Transverse colon (tissue), 4 donors: ENCODE data around the gene RACGAP1. TPM values are rescaled to one million over a fixed set of nuclear protein-coding genes. Genes with fewer than 3 reads are reported as not detected.

Source experiments
- DNase-seq: peaks from one replicate; pipeline ENCODE4 v3.0.0-alpha.2; 2019
- H3K27ac ChIP-seq, 4 donors: fragments of 200-600 bp; sonication (generic); 2 replicates each; pipeline ENCODE4 v1.5.1; 2016 to 2018; ENCODE audit warnings: inconsistent platforms in 4 of 4
- H3K27me3 ChIP-seq: fragments of 200-600 bp; sonication (generic); 2 replicates; pipeline ENCODE4 v1.5.1; 2017; ENCODE audit warnings: inconsistent platforms
- H3K36me3 ChIP-seq, 4 donors: fragments of 200-600 bp; sonication (generic); 2 replicates each; pipeline ENCODE4 v1.5.1; 2017 to 2019; ENCODE audit warnings: inconsistent platforms in 4 of 4
- H3K4me1 ChIP-seq, 4 donors: fragments of 200-600 bp; sonication (generic); 2 replicates each; pipeline ENCODE4 v1.5.1; 2017 to 2020; ENCODE audit warnings: inconsistent platforms in 4 of 4
- H3K4me3 ChIP-seq, 4 donors: fragments of 200-600 bp; sonication (generic); 1 replicate in 1 of 4; 2 replicates in 3 of 4; pipeline versions ENCODE4 v1.5.1 to v1.6.1; 2017 to 2019; ENCODE audit warnings: inconsistent platforms in 4 of 4
- H3K9me3 ChIP-seq, 2 donors: fragments of 200-600 bp; sonication (generic); 2 replicates each; pipeline ENCODE4 v1.5.1; 2017 to 2019; ENCODE audit warnings: inconsistent platforms in 2 of 2
- EP300 ChIP-seq: sonication (generic); formaldehyde crosslinking; IDR thresholded peaks from one replicate; pipeline ENCODE4 v1.6.1; 2017; ENCODE audit warnings: antibody characterized with exemption, low read depth
- POLR2A ChIP-seq: fragments of 450-650 bp; IDR thresholded peaks from one replicate; pipeline ENCODE4 v1.6.1; 2016; ENCODE audit warnings: antibody characterized with exemption, mild to moderate bottlenecking, moderate library complexity
- POLR2AphosphoS5 ChIP-seq, 3 donors: sonication (generic); formaldehyde crosslinking; IDR thresholded peaks; one replicate each; pipeline ENCODE4 v1.6.1; 2016; ENCODE audit warnings: antibody characterized with exemption in 3 of 3
- WGBS, 2 donors: methylation state at CpG; one replicate each; pipeline ENCODE4 v1.1.5; 2018; ENCODE audit warnings: low coverage in 1 of 2; 5-methylcytosine and 5-hydroxymethylcytosine counted together
- in situ Hi-C, 4 donors: fragments of 200-750 bp; cut with MboI; loops; one replicate each; pipeline versions ENCODE4 v1.15.0 to v1.15.1; 2017; ENCODE audit warnings: low sequenced_read_pairs in 3 of 4, low pct_ligation_motif_present in 1 of 4, low pct_unique_long_range_greater_than_20kb in 1 of 4
- intact Hi-C: fragments of 100-400 bp; cut with DNase I; formaldehyde crosslinking; loops from one replicate; pipeline ENCODE4 v1.15.1; 2023; ENCODE audit warnings: low total_unique reads
- total RNA-seq, 4 donors: library from RNA; depleted of rRNA; stranded (reverse); fragments of >200 nt; gene quantifications; one replicate each; pipeline ENCODE4 v1.1.0, GENCODE V29; 2016
- TF ChIP-seq, protein P1 (sequence below), 5 experiments: fragments of 200-600 bp in 3 of 5; fragments of 450-650 bp in 2 of 5; sonication (generic) in 3 of 5; IDR thresholded peaks; 1 replicate in 2 of 5; 2 replicates in 3 of 5; pipeline ENCODE4 v1.5.1; 2016 to 2017; ENCODE audit warnings: antibody characterized with exemption in 5 of 5, inconsistent platforms in 3 of 5, mild to moderate bottlenecking in 2 of 5, moderate library complexity in 1 of 5

RACGAP1 gene
- total RNA-seq, 4 donors from 2014 or later: 5.0 to 13.4 (median 9.3) TPM

DNA sequence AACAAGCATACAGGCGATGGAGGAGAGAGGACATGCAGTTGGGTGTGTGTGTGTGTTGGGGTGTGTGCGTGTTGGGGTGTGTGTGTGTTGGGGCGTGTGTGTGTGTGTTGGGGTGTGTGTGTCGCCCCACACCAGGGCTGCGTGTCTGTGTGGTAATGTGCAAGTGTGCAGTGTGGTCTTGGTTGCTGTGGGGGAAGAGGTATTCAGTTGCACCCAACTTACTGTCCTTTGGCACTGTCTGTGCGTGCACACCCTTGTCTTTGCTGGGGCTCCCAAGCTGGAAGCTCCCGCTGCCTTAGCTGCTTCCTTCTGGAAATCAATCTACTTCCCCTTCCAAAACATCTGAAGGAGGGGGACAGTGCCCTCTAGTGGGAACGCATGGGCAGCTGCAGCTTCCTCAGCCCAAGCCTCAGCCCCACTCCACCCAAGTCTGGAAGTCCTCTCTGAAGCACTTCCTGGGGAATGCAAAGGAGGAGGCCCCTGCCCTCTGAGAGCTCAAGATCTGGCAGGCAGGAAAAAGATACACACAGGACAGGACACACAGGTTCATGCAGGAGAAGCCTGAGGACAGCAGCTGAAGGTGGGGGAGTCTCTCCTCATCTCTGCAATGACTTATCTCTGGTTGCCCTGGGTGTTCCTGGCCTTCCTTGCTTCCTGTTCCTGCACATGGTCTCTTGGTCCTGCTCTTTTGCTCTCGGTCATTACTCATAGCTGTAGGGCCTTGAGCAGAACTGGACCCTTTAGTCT is 45.2 kb upstream of the RACGAP1 start:
- no peak overlapping the region for H3K4me3 ChIP-seq
- peak; percentile 86 for DNase-seq
- no peak for TF ChIP-seq POLR2A
- TF ChIP-seq, protein P1, sequence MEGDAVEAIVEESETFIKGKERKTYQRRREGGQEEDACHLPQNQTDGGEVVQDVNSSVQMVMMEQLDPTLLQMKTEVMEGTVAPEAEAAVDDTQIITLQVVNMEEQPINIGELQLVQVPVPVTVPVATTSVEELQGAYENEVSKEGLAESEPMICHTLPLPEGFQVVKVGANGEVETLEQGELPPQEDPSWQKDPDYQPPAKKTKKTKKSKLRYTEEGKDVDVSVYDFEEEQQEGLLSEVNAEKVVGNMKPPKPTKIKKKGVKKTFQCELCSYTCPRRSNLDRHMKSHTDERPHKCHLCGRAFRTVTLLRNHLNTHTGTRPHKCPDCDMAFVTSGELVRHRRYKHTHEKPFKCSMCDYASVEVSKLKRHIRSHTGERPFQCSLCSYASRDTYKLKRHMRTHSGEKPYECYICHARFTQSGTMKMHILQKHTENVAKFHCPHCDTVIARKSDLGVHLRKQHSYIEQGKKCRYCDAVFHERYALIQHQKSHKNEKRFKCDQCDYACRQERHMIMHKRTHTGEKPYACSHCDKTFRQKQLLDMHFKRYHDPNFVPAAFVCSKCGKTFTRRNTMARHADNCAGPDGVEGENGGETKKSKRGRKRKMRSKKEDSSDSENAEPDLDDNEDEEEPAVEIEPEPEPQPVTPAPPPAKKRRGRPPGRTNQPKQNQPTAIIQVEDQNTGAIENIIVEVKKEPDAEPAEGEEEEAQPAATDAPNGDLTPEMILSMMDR (IDR thresholded peaks at IDR 0.05): peak; percentile 87 to 95 (median 92)
- 28 to 42% methylated on average over 6 to 9 of the region's 9 CpGs for WGBS, 2 donors
- H3K4me1 ChIP-seq: peaks cover 3 to 21% (median 5%) of the 10 kb centered on the region in 4 donors
- intact Hi-C loops (loop anchor here (5.0 kb wide), 1 partner anchor 103 kb away; no protein-coding TSS in a partner anchor), in situ Hi-C loops (loop anchor here in 2 of 4 donors (5.0 to 25.0 kb wide), 2 partner anchors 103 to 208 kb away; no protein-coding TSS in a partner anchor)
- H3K27me3 ChIP-seq: no peaks in the 10 kb centered on the region
- no peak overlapping the region for H3K27ac ChIP-seq
- H3K9me3 ChIP-seq: no peaks in the 10 kb centered on the region
- no peaks in the 10 kb centered on the region for H3K36me3 ChIP-seq

DNA sequence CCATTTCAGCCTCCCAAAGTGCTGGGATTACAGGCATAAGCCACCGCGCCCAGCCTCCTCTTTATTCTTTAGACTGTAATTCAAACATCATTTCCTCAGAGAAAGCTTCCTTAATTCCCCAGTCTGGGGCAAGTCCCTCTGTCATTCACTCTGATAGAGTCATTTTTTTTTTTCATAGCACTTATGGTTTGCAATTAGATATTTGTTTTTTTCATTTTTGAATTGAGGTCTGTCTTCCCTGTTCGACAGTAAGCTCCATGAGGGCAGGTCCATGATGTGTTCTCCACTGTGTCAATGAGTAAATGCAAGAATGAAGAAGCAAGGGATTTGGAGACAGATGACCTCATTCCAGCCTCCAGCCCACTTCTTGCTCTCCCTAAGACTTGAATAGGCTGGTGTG is 44.2 kb upstream of the RACGAP1 start:
- WGBS, 2 donors: 93 to 95% methylated on average over 3 of the region's 3 CpGs
- Histone ChIP-seq H3K9me3 (no peaks in the 10 kb centered on the region), H3K4me1 (peaks cover 0 to 16% (median 2%) of the 10 kb centered on the region in 4 donors), H3K27ac (no peak overlapping the region), H3K4me3 (no peak overlapping the region), H3K27me3 (no peaks in the 10 kb centered on the region), H3K36me3 (no peaks in the 10 kb centered on the region)
- in situ Hi-C loops (loop anchor here in 2 of 4 donors (25.0 kb wide), 1 partner anchor 207 kb away; no protein-coding TSS in a partner anchor), intact Hi-C loops (no loop called here)
- TF ChIP-seq, protein P1 (IDR thresholded peaks at IDR 0.05): no peak
- TF ChIP-seq POLR2A: no peak
- TF ChIP-seq EP300: no peak
- TF ChIP-seq POLR2AphosphoS5 (IDR thresholded peaks at IDR 0.05): no peak
- DNase-seq: no peak

DNA sequence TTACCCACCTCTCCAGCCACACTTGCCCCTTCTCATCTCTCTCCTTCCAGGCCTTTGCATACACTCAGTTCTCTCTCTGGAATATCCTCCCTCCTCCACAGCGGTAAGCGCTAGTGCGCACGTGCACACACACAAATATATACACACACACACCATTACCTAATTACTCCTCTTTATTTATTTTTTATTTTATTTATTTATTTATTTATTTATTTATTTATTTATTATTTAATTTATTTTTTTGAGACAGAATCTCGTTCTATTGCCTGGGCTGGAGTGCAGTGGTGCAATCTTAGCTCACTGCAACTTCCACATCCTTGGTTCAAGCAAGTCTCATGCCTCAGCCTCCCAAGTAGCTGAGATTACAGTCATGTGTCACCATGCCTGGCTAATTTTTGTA is 43.8 kb upstream of the RACGAP1 start:
- Histone ChIP-seq H3K36me3 (no peaks in the 10 kb centered on the region), H3K27ac (no peak overlapping the region), H3K9me3 (no peaks in the 10 kb centered on the region), H3K4me3 (no peak overlapping the region), H3K27me3 (no peaks in the 10 kb centered on the region), H3K4me1 (peaks cover 0 to 16% (median 2%) of the 10 kb centered on the region in 4 donors)
- intact Hi-C loops (no loop called here), in situ Hi-C loops (loop anchor here in 2 of 4 donors (25.0 kb wide), 1 partner anchor 207 kb away; no protein-coding TSS in a partner anchor)
- no peak for TF ChIP-seq EP300
- TF ChIP-seq POLR2AphosphoS5 (IDR thresholded peaks at IDR 0.05): no peak
- no peak for TF ChIP-seq POLR2A
- TF ChIP-seq, protein P1 (IDR thresholded peaks at IDR 0.05): no peak
- DNase-seq: no peak
- WGBS, 2 donors: 86 to 89% methylated on average over 5 of the region's 5 CpGs

- 47 to 54% methylated on average over 3 to 5 of the region's 5 CpGs for WGBS, 2 donors
- H3K9me3 ChIP-seq: no peaks in the 10 kb centered on the region
- H3K4me1 ChIP-seq: peaks cover 0 to 16% (median 3%) of the 10 kb centered on the region in 4 donors
- H3K4me3 ChIP-seq: no peak overlapping the region
- H3K36me3 ChIP-seq: no peaks in the 10 kb centered on the region
- TF ChIP-seq POLR2AphosphoS5 (IDR thresholded peaks at IDR 0.05) (peak in 2 of 3 donors; percentile 21 to 33), POLR2A (no peak)
- H3K27me3 ChIP-seq: no peaks in the 10 kb centered on the region
- in situ Hi-C loops (loop anchor here in 2 of 4 donors (25.0 kb wide), 1 partner anchor 204 kb away; no protein-coding TSS in a partner anchor), intact Hi-C loops (no loop called here)
- peak; percentile 32 for DNase-seq
- H3K27ac ChIP-seq: peak overlapping the region in 3 of 4 donors; percentile 51 to 71 (median 66)
These were observed 41.1 kb upstream of the RACGAP1 start for GRCh38 chr12:50066402-50066801.
